Measurements from ENCODE around the gene CDK2AP2. TPM values are rescaled to one million over a fixed set of nuclear protein-coding genes. Genes with fewer than 3 reads are reported as not detected.
"Not testable (repeated sequence)": the region's sequence is repeated elsewhere in the genome, so short reads cannot be mapped to it uniquely, and the experiment has no call there.

Gene CDK2AP2
- polyA plus RNA-seq, 1 donor: 23.6 TPM

DNA sequence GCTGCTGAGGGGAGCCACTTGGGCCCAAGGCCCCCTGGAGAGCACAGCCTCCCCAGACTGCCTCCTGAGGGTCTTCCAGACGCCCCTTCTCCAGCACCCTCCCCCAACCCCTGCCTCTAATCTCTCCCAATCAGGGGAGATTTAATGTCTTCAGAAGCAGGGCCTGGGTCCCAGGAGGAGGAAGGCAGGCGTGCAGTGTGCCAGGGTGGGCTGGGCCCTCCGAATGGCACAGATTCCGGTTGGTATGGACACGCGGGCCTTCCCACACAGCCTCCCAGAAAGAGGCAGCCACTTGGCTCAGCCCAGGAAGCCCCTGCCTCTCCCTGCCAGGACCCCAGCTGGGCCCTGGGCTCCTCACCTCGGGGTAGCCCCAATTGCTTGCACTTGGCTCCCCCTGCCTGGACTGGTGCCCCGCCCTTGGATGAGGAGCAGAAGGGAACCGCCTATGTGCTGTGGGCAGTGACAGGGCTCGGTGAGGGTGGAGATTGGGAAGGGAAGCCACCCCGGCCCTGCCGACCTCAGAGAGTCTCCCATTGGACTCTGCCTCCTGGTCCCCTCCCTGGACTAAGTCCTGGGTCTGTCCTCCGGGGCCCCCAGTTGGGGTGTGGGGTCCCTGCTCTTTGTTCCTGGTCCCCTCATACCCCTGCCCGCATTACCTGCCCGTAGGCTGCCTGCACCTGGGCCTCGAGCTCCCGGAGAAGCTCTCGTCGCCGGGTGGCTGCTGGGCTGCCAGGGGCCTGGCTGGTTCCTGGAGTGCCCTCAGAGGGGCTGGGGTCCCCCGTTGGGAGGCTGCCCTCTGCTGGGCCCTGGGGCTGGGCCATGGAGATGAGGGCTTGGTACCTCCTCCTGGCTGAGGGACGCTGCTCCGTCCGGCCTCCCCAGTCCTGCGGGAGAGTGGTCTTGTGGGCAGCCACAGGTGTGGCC, 15.9 kb upstream of the CDK2AP2 start:
- no peak for DNase-seq

DNA sequence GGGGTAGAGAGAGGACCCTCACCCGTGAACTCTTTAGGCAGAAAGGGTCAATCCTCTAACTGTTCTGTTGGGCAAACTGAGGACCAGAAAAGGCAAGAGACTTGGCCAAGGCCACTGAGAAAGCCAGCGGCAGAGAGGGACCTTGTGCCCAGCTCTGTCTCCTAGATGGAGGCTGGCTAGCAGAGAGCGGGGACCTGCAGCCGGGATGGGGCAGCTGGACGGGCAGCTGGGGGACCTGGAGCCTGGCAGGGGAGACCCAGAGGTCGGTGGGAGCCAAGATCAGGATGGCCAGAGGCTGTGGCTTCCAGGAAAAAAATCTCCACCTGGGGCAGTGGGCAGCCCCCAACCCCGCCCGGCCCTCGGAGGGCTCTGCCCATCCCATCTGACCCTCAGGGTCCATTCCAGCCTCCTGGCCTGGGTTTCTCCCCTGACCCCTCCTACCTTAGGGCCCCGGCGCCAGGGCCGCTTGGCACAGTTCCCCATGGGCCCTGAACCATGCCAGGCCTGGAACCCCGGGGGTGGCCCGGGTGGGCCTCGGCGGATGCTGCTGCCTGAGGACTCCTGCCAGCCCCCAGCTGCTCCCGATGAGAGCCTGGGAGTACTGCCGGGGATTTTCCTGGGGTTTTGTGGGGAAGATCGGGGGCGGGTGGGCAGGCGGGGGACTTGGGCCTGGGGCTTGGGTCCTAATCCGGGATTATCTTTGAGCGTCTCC, 15.0 kb upstream of the CDK2AP2 start, which contains the start of gene CABP2:
Gene CABP2, minus strand, starts transcription at position 603 of the 712 bp plus-strand sequence. Its CDS starts 120 bp downstream, at position 483.
- no peak for DNase-seq

DNA sequence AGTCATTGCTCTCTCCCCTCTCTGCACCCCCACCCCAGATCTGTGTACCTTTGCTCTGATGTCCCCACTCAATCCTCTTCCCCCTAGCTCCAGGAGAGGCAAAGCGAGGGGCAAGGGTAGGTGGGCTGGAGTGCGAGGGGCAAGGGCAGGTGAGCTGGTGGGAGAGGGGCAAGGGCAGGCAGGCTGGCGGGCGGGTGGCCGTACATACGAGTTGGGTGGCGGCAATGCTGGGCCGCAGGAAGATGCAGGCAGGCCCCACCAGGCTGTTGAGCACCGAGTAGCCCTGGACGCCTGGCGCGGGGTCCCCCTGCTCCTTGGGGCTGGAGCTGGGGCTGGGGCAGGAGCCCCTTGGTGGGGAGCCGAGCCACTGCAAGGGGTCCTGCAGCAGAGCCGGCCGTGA, 14.4 kb upstream of the CDK2AP2 start:
- DNase-seq: no peak

DNA sequence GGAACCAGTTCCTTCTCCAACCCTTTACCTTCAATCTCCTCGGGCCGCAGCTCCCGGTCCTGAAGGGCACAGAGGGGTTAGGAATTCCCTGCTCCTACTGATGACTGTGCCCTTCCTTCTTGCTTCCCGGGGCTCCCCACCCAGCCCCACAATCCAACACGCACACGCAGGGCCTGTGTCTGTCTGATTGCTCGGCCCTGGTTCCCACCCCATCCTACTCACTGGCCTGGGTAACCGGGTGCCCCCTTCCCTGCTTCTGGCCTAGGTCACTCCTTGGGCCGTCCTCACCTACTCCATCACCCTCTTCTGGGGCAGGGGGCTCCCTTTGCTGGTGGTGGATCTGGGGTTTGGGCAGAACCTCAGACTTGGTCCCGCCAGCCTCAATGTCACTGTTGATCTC, 14.0 kb upstream of the CDK2AP2 start:
- DNase-seq: no peak

DNA sequence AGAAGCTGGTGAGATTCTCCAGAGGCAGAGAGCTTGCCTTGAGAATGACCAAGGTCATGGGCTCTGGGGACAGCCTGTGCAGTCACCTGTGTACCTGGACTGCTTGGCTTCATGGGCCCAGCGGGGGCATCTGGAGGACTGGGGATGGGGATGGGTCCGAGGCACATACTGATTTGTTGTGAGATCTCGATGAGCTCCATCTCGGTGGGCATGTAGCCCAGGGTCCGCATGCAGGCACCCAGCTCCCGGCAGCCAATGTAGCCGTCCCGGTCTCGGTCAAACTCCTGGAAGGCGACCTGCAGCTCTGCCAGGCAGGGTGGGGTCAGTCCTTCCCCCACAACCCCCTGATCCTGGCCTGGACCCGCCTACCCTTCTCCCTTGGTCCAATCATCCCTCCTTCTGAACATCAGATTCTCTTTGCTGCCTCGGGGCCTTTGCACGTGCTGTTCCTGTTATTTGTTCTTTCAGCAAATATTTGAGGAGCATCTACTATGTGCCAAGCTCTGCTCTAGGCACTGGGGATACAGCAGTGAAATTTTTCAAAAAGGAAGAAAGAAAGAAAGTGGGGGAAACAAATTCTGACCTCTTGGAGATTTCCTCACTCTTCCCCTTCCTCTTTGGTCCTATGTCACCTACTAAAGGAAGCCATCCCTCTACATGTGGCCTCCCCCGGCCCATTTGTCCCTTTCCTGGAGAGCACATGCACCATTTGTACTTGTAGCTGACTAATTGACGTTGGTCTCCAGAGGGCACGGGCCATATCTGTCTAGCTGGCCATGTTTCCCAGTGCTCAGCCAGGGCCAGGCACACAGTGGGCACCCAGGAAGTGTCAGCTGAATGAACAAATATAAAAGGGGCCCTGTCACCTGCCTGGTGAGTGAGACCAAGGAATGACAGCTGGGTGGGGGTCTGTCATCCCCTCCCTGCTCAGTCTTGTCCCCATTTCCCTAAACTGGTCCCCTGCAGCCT, 13.2 kb upstream of the CDK2AP2 start:
- no peak for DNase-seq

DNA sequence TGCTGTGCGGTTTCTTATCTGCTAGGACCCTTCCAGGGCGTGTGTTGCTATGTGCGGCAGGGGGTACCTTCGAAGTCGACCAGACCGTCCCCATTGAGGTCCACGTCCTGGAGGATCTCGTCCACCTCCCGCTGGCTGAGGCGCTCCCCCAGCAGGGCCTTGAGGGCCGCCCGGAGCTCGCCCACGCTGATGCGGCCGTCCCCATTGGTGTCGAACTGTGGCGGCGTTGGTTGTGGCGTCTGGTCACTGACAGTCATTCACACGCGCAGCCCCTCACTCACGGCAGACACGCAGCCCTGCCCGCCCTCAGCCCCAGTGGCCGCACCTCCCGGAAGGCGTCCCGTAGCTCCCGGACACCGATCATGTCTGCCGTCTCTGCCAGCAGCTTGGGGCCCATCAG, 11.8 kb upstream of the CDK2AP2 start:
- DNase-seq: no peak

DNA sequence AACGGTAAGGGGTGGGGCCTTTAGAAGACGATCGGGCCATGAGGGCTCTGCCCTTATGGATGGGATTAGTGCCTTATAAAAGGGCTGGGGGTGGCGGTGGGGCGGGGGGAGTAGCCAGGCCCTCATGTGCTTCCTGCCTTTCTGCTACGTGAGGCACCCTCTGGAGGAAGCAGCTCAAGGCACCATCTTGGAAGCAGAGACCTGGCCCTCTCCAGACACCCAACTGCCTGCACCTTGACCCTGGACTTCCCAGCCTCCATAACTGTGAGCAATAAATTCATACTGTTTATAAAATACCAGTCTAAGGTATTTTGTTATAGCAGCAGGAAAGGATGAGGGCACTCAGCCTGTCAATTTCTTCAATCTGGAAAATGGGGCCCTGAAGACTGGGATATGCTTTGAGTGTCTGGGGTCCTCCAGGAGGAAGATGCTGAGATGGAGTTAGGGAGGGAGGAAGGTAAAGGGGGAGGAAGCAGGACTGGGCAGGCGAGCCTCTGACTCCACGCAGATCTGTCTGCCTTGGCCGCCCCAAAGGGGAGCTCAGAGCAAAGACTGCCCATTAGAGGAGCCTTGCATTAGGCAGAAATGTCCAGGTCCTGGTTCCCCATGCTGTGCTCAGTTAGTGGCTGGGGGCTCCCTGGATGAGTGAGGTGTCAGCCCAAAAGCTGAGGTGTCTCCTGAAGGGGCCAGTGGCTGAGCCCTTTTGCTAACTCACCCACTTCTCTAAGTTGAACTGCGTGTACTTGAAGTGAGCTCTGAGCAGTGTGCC, 10.0 kb upstream of the CDK2AP2 start:
- no peak for DNase-seq

DNA sequence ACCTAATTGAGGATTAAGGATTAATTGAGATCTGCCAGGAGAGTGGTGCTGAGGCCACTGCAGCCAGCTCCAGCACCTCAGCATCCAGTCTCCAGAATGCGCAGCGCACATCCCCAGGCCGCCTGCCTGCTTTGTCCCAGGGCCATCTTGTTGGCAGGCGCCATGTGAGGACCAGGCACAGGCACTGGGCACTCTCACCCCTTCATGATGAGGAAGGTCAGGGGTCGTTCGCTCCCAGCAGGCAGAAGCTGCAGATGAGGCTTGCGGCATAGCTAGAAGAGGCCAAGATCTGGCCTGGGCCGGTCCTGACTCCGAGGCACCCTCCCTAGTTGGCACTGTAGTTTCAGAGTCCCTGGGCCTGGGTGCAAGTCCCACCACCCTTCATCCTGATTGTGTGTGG, 8.8 kb upstream of the CDK2AP2 start:
- DNase-seq: no peak

DNA sequence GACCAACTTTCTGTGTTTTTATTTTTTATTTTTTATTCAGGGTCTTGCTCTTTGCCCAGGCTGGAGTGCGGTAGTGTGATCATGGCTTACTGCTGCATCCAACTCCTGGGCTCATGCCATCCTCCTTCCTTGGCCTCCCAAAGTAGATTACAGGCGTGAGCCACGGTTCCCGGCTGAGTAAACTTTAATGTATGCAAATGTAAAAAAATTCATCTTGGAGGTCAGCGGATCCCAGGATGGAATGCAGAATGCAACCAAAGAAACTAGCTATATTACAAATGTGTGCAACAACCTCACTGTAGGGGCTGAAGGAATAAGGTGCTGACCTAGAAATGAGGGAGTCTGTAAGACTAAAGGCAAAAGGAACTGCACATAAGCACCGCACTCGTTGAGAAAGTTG, 6.2 kb upstream of the CDK2AP2 start:
- DNase-seq: no peak

DNA sequence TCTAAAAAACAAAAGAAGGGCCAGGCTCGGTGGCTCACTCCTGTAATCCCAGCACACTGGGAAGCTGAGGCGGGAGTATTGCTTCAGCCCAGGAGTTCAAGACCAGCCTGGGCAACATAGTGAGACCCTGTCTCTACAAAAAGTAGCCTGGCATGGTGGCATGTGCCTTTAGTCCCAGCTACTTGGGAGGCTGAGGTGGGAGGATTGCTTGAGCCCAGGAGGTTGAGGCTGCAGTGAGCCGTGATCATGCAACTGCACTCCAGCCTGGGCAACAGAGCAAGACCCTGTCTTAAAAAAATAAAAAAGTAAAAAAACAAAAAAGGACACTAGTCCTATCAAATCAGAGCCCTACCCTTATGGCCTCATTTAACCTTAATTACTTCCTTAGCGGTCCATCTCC, 3.6 kb upstream of the CDK2AP2 start:
- DNase-seq: not testable (repeated sequence)

DNA sequence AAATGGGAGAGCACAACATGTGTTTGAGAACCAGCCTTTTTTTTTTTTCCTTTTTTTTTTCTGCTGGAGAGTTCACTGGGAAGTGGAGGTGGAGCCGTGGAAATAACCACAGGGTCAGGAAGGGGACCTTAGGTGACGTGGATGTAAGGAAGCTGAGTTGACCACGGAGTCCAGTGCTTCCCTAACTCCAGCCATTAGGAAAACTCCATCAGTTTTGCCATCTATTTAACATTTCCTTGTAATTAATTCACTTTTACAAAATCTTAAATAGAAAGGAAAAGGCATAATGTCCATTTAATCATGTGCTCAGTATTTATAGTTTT, 2.0 kb upstream of the CDK2AP2 start:
- no peak for DNase-seq

DNA sequence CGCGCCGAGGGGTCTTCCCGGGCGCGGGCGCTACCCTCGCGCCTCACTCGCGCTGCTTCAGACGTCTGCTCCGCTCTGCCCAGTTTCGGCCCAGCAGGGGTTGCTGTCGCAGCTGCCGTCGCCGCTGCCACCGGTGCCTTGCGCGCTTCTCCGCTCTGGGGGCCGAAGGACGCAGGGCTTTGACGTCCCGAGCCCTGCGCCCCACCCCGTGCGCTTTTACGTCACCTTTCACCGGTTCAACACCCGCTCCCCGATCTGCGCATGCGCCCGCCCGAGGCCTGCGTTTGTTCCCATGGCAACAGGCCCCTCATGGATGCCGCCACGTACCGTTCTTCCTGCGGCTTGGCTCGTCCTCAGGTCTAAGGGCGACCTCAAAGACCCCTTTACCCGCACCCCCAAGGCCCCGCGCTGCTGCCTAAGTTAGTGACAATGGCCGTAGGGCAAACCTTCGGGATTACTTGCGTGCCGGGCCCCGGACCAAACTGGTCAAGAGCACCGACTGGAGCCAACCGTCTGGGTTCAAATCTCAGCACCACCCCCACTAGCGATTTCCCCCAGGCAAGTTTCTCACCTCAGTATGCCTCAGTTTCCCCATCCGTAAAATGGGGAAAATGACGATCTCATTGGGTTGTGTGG, 642 bp upstream of the CDK2AP2 start:
- DNase-seq: peak; percentile 93

DNA sequence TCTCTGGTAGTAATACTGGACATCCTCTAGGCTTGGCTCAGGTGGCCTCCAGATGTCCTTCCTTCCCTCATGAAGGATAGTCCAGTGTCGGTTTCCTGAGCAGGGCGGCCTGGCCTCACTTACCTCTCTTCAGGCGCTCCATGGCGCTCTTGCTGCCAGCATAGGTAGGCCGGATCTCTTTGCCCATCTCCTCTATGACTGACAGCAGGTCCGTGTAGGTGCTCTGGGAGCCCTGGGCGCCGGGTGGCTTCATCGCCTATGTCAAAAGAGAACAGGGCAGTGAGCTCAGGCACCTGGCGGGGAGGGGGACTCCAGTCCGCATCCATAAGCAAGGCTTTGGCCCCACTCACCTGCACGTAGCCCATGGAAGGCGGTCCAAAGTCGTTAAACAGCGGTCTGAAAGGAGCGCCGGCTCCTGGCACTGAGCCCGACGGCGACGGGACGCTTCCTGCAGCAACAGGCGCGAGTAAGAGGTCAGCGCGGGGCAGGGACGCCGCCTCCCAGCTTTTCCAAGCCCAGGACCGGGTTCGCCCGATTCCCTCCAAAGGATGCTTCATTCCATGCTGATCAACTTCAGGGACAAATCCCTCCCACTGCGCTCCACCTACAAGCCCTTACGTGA, 609 bp downstream of the CDK2AP2 start:
- peak; percentile 48 for DNase-seq

DNA sequence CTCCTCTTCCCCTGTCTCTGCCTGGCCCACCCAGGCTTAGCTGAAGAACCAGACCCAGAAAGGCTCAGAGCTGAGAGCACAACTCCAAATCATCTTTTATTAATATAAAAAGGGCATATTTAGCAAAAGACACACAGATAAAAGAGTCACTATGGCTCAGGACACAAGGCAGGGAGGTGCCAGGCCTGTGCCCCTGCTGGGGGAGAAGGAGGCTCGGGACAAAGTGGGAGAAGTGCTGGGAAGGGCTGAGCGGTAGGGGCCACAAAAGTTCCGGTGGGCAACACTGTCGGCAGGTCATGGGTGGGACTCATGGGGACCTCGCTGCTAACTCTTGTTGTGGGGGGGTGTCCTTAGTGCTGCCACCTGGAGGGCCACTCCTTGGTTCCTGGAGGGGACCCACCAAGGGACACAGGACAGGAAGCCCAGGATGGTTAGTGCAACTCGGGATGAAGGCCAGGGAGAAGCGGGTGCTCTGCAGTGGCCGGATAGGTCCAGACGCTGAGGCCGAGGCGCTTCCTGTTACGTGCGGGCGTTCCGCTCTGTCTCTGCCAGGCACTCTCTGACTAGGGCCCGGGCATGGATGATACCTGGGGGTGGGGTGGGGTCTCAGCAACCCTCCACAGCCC, 1.4 kb downstream of the CDK2AP2 start:
- DNase-seq: no peak

DNA sequence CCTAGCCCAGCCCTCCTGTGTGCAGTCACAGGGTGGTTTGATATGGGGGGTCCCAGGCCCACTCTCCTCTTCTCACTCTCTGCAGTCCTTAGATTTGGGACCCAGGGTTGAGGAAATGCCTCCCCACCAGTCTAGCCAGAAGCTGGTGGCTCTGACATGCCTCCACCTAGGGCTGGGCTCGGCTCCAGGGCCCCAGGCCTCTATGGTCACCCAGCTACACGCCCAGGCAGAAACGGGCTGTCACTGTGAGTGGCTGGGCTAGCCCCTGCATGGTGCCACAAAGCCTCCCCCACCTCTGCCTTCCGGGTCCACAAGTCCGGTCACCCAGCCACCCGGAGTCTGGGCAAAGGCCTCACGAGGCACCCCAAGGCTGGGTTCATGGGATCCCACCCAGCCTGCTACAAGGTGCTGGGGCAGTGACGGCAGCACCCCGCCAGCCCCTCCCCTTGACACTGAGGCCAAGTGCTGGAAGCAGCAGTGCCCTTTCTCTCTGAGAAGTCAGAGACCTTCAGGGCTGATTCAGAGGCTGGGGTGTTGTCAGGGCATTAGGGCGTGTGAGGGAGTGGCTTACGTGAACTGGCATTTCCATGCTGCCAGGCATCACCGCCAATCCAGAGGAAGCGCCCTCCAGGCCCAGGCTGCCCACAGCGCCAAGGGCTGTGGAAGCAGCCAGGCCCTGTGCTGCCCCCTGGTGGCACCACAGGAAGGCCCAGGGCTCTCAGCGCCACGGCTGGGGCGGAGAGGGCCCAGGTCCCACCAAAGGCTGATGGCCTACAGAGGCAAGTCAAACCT, 2.2 kb downstream of the CDK2AP2 start:
- DNase-seq: peak; percentile 84

DNA sequence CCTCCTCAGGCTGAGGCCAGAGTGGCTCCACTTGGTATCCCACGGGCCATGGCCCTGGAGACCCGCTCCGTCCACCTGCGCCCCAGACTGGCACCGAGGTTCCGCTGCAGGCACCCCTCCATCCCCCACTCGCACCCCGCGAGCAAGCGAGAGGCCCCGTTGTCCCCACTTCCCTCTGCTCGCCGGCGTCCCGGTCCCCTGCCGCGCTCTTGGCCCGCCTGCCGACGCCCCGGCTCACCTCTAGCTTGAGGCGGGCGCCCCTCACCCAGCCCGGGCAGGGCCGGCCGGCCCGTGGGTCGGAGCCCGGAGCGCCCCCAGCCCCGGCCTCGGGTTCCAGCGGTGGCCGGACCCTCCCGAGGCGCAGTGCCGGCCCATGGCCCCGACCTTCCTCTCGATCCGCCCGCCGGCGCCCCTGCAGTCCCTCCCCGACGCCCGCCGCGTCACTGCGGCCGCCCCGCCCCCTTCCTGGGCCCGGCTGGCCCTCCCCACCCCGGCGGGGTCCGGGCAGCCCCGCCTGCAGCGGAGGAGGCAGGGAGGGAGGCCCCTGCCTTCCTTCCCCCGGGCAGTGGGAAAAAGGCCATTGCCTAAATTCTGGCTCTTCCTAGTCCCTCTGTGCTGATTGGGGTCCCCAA, 2.9 kb downstream of the CDK2AP2 start, which contains the start of gene PITPNM1:
Gene PITPNM1, minus strand, starts transcription at position 414 of the 632 bp plus-strand sequence. CDS start 1,183 bp downstream, outside the sequence.
- peak; percentile 66 for DNase-seq

DNA sequence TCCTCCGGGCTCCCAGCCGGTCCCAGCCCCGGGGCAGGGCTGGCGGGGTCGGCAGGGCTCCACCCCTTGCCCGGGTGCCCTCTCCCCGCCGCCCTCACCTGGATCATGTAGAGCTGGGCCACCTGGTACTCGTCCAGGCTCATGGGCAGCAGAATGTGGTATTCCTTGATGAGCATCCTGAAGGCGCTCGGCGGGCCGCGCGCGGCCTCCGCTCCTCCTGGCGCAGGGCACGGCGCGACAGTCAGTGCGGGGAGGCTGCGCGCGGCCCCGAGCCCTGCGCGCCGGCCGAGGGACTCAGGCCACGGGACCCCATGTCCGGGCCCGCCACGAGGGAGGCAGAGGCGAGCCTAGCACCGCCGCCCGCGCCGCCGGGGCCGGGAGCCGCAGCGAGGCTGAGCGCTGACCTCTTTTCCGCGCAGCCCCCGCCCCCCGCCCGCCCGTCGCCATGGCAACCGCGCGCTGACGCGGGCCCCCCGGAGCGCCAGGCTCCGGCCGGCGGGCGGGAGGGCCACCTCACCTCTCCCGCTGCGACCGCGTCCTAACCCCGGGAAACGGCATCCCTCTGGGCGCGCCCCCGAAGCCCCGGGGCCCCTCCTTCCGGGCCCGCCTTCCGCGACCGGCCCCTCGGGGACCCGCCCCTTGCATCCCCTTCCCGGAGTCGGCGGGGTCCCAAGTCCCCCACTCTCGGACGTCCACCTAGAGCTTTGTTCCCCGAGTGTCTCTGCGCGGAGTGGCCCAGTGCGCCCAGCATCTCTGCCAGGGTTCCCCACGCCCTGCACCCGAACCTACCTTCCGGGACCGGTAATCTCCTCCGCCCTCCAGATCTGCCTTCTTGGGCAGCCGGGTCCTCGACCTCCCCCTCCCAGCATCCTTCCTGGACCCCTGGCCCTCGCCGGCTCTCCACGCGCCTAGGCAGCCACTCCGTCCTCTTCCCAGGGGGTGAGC, 3.7 kb downstream of the CDK2AP2 start:
- DNase-seq: peak; percentile 28

Data from hindlimb muscle (tissue), 1 donor.